ENCODE measurements around the gene GRM7.
A peak's percentile ranks its signal among the peaks of the same experiment; 100 is the strongest.

The GRM7 gene

GRCh38 chr3:7489417-7489816 is 628.5 kb downstream of the GRM7 start:
- TF ChIP-seq CTCF (conservative IDR thresholded peaks at IDR 0.05; ENCODE audit: low read depth) = no peak
- POLR2A ChIA-PET (ENCODE audit: low non-redundant PET) = no interaction called here
- DNase-seq (ENCODE audit: low spot score) = no peak
- CTCF ChIA-PET = no interaction called here
- H3K27ac ChIP-seq = no peak overlapping the region

GRCh38 chr3:7498715-7499114 is 637.8 kb downstream of the GRM7 start:
- POLR2A ChIA-PET (ENCODE audit: low non-redundant PET) = no interaction called here
- TF ChIP-seq CTCF (conservative IDR thresholded peaks at IDR 0.05; ENCODE audit: low read depth) = no peak
- H3K27ac ChIP-seq = no peak overlapping the region
- CTCF ChIA-PET = no interaction called here
- DNase-seq (ENCODE audit: low spot score) = no peak

- POLR2A ChIA-PET (ENCODE audit: low non-redundant PET) = no interaction called here
- H3K27ac ChIP-seq = no peak overlapping the region
- no peak for DNase-seq (ENCODE audit: low spot score)
- no peak for TF ChIP-seq CTCF (conservative IDR thresholded peaks at IDR 0.05; ENCODE audit: low read depth)
- CTCF ChIA-PET = interaction anchor here (0.7 kb wide), 1 partner anchor 321 kb away, joined by 4 read pairs; no protein-coding TSS in a partner anchor
These were observed 642.5 kb downstream of the GRM7 start for GRCh38 chr3:7503431-7503830.

- peak; percentile 4 for DNase-seq (ENCODE audit: low spot score)
- CTCF ChIA-PET = no interaction called here
- H3K27ac ChIP-seq = peak overlapping the region; percentile 86
- POLR2A ChIA-PET (ENCODE audit: low non-redundant PET) = no interaction called here
- TF ChIP-seq CTCF (conservative IDR thresholded peaks at IDR 0.05; ENCODE audit: low read depth) = no peak
These were observed 644.2 kb downstream of the GRM7 start for GRCh38 chr3:7504886-7505775.

- H3K27ac ChIP-seq = no peak overlapping the region
- no peak for TF ChIP-seq CTCF (conservative IDR thresholded peaks at IDR 0.05; ENCODE audit: low read depth)
- DNase-seq (ENCODE audit: low spot score) = no peak
- ChIA-PET CTCF (interaction anchor here (0.6 kb wide), 1 partner anchor 519 kb away, joined by 3 read pairs; no protein-coding TSS in a partner anchor), POLR2A (ENCODE audit: low non-redundant PET) (no interaction called here)
These were observed 645.8 kb downstream of the GRM7 start for GRCh38 chr3:7506606-7507180.

GRCh38 chr3:7508821-7509220 is 647.9 kb downstream of the GRM7 start:
- no peak for TF ChIP-seq CTCF (conservative IDR thresholded peaks at IDR 0.05; ENCODE audit: low read depth)
- ChIA-PET POLR2A (ENCODE audit: low non-redundant PET) (no interaction called here), CTCF (no interaction called here)
- peak; percentile 8 for DNase-seq (ENCODE audit: low spot score)
- no peak overlapping the region for H3K27ac ChIP-seq

All from RWPE1 (cell line).